Fibroblast of mammary gland (primary cell): Measurements from ENCODE around the gene MMS19.

Experiments
- DNase-seq: peaks from one replicate; pipeline ENCODE4 v3.0.0-alpha.2; 2010; ENCODE audit warnings: low read depth
- H3K4me3 ChIP-seq: 2 replicates; pipeline ENCODE4 v1.5.1; 2011; ENCODE audit warnings: low read depth, mild to moderate bottlenecking, low read length, moderate library complexity; ENCODE audit not compliant: control insufficient read depth
- TF ChIP-seq, protein P1 (sequence below): conservative IDR thresholded peaks from 2 replicates; pipeline ENCODE4 v1.5.1; 2011; ENCODE audit warnings: low read depth, low read length, inconsistent platforms; ENCODE audit not compliant: control insufficient read depth, insufficient read depth

MMS19 gene

DNA sequence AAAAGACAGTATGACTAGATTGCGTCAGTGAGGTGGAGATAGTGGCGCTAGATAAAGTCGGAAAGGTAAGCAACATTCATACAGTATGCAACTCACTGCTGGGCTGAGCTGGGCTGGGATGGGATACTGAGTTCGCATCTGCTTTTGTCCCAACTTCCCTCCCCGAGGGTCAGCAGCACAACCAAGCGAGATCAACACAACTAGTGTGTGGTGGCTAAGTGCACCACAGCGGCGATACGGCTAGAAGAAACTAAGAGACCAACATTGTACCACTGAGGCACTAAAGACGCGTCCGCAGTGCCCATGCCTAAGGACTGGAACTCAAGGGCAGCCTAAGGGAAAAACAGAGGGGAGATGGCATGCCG lies 52.9 kb downstream of the MMS19 start:
- H3K4me3 ChIP-seq: peak overlapping the region; percentile 93
- TF ChIP-seq, protein P1, sequence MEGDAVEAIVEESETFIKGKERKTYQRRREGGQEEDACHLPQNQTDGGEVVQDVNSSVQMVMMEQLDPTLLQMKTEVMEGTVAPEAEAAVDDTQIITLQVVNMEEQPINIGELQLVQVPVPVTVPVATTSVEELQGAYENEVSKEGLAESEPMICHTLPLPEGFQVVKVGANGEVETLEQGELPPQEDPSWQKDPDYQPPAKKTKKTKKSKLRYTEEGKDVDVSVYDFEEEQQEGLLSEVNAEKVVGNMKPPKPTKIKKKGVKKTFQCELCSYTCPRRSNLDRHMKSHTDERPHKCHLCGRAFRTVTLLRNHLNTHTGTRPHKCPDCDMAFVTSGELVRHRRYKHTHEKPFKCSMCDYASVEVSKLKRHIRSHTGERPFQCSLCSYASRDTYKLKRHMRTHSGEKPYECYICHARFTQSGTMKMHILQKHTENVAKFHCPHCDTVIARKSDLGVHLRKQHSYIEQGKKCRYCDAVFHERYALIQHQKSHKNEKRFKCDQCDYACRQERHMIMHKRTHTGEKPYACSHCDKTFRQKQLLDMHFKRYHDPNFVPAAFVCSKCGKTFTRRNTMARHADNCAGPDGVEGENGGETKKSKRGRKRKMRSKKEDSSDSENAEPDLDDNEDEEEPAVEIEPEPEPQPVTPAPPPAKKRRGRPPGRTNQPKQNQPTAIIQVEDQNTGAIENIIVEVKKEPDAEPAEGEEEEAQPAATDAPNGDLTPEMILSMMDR: no peak
- DNase-seq: no peak

DNA sequence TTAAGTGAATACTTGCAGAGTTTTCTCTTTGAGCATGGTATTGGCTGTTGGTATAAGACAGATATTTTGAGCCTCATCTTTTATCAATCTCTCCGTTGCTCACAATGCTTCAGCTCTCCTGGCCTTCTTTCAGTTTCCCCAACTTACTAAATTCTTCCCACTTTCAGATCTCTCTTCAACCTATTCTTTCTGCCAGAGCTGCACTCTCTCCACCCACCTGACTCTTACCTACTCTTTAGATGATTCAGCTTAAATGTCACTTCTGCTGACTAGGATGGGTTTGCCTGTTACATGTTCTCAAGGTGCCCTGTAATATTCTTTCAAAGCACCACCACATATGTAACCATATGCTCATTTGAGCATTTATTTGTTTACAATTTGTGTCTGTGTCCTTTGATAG lies 54.0 kb downstream of the MMS19 start:
- DNase-seq: no peak
- TF ChIP-seq, protein P1: no peak
- no peak overlapping the region for H3K4me3 ChIP-seq

DNA sequence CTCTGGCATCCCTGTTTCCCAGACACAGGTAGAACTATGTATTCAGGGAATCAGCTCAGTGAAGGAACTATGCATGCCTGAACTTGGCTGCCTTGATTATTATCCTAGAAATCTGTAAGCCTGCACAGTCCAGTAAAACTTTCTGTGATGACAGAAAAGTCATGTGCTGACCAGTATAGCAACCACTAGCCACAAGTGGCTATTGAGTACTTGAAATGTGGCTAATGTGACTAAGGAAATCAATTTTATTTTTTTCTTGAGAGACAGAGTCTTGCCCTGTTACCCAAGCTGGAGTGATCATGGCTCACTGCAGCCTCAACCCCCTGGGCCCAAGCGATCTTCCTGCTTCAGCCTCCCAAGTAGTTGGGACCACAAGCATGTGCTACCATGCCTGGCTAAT lies 55.9 kb downstream of the MMS19 start:
- no peak for DNase-seq
- TF ChIP-seq, protein P1: no peak
- no peak overlapping the region for H3K4me3 ChIP-seq

DNA sequence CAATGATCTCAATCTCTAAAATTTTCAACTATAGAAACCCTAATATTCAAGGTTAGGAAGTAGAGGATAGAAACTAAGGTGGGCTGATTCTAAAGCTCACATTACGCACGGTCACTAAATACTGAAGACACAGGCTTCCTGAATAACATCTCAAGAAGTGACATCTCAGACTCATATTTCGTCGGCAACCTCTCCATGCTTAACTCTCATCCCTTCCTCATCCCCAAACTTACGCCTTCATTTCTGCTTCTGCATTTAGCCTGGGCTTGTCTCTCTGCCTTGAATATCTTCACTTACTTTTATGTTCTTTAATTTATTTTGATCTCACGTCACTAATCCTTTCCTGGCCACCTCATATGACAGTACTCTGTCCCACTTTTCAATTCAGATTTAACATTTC lies 63.0 kb downstream of the MMS19 start:
- no peak overlapping the region for H3K4me3 ChIP-seq
- TF ChIP-seq, protein P1: no peak
- DNase-seq: no peak

DNA sequence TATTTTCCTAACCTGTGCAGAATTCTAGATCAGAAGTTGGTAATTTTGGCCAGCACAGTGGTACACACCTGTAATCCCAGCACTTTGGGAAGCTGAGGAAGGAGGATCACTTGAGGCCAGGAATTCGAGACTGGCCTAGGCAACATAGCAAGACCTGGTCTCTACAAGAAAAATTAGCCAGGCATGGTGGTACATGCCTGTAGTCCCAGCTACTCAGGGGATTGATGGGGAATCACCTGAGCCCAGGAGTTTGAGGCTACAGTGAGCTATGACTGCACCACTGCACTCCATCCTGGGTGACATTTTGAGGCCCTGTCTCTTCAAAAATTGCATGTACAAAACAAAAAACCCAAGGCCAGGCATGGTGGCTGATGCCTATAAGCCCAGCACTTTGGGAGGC lies 63.7 kb downstream of the MMS19 start:
- no peak overlapping the region for H3K4me3 ChIP-seq
- TF ChIP-seq, protein P1: no peak
- DNase-seq: no peak

DNA sequence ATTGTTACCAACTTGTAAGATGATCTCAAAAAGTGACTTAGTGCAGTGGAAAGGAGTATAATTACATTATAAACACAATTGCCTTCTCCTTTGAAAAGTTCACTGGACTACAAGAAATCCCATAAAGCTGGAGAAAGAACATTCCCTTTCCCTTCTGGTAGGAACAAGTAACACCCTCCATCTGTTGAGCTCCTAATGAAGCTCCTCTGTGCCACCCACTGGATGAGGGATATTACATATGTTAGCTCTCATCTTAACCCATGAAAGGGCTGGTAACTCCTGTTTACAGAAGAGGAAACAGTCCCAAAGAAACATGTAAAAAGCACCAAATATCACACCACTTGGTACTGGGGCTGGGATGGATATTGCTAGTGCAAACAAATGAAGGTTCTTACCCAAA lies 64.2 kb downstream of the MMS19 start:
- TF ChIP-seq, protein P1: no peak
- no peak overlapping the region for H3K4me3 ChIP-seq
- DNase-seq: no peak

DNA sequence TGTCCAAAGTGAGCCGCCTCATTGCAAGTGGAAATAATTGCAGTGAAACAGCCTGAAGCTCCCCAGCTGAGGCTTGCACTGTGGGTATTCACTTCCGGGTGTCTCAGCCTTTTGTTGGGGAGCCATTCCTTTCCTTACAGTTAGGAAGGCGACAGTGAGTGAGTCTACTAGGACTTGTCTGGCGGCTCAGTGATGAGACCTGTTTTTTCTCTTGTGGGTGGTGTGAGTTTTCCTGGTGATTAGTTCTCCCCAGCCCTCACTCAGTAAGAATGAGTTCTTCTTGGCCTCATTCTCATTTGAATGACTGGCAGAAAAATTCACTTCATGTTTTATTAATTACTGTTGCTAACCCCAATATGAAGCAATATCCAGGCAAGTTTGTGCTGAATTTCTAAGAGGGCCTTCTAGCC lies 69.6 kb downstream of the MMS19 start:
- H3K4me3 ChIP-seq: peak overlapping the region; percentile 73
- DNase-seq: peak; percentile 52
- TF ChIP-seq, protein P1: no peak
